ENCODE data around the gene GPR12.

Gene GPR12

GRCh38 chr13:26771796-26772195, 11.2 kb upstream of the GPR12 start:
- no peaks in the 10 kb centered on the region for H3K36me3 ChIP-seq (ENCODE audit: insufficient read depth, low read length)
- H3K4me1 ChIP-seq (ENCODE audit: control insufficient read depth, insufficient read depth, low read length): no peaks in the 10 kb centered on the region
- no peak overlapping the region for H3K9ac ChIP-seq (ENCODE audit: low read depth, low read length)
- peaks cover 3% of the 10 kb centered on the region for H3K27me3 ChIP-seq (ENCODE audit: control insufficient read depth, insufficient read depth, low read length)
- no peak overlapping the region for H3K4me3 ChIP-seq (ENCODE audit: low read length)
- H3K9me3 ChIP-seq (replicated peaks; ENCODE audit: low read length): no peaks in the 10 kb centered on the region
- no peak overlapping the region for H3K4me2 ChIP-seq (ENCODE audit: low read length)

- peaks cover 6% of the 10 kb centered on the region for H3K4me1 ChIP-seq (ENCODE audit: control insufficient read depth, insufficient read depth, low read length)
- no peak overlapping the region for H3K4me2 ChIP-seq (ENCODE audit: low read length)
- no peak overlapping the region for H3K9ac ChIP-seq (ENCODE audit: low read depth, low read length)
- H3K36me3 ChIP-seq (ENCODE audit: insufficient read depth, low read length): no peaks in the 10 kb centered on the region
- peaks cover 63% of the 10 kb centered on the region for H3K27me3 ChIP-seq (ENCODE audit: control insufficient read depth, insufficient read depth, low read length)
- no peaks in the 10 kb centered on the region for H3K9me3 ChIP-seq (replicated peaks; ENCODE audit: low read length)
- no peak overlapping the region for H3K4me3 ChIP-seq (ENCODE audit: low read length)
Observed at GRCh38 chr13:26762745-26763345, 2.3 kb upstream of the GPR12 start.

- Histone ChIP-seq H3K4me1 (ENCODE audit: control insufficient read depth, insufficient read depth, low read length) (peaks cover 6% of the 10 kb centered on the region), H3K4me2 (ENCODE audit: low read length) (no peak overlapping the region), H3K4me3 (ENCODE audit: low read length) (no peak overlapping the region), H3K9ac (ENCODE audit: low read depth, low read length) (no peak overlapping the region), H3K27me3 (ENCODE audit: control insufficient read depth, insufficient read depth, low read length) (peaks cover 76% of the 10 kb centered on the region), H3K9me3 (replicated peaks; ENCODE audit: low read length) (no peaks in the 10 kb centered on the region), H3K36me3 (ENCODE audit: insufficient read depth, low read length) (no peaks in the 10 kb centered on the region)
Observed at GRCh38 chr13:26760832-26761582, 421 bp upstream of the GPR12 start.

- Histone ChIP-seq H3K36me3 (ENCODE audit: insufficient read depth, low read length) (no peaks in the 10 kb centered on the region), H3K4me2 (ENCODE audit: low read length) (peak overlapping the region; percentile 78), H3K27me3 (ENCODE audit: control insufficient read depth, insufficient read depth, low read length) (peaks cover 71% of the 10 kb centered on the region), H3K4me1 (ENCODE audit: control insufficient read depth, insufficient read depth, low read length) (peaks cover 6% of the 10 kb centered on the region), H3K9me3 (replicated peaks; ENCODE audit: low read length) (no peaks in the 10 kb centered on the region), H3K4me3 (ENCODE audit: low read length) (no peak overlapping the region), H3K9ac (ENCODE audit: low read depth, low read length) (no peak overlapping the region)
Observed at GRCh38 chr13:26759249-26759906, 1.2 kb downstream of the GPR12 start.

GRCh38 chr13:26758496-26759157, 2.0 kb downstream of the GPR12 start:
- H3K4me1 ChIP-seq (ENCODE audit: control insufficient read depth, insufficient read depth, low read length): peaks cover 6% of the 10 kb centered on the region
- H3K36me3 ChIP-seq (ENCODE audit: insufficient read depth, low read length): no peaks in the 10 kb centered on the region
- H3K4me2 ChIP-seq (ENCODE audit: low read length): no peak overlapping the region
- no peaks in the 10 kb centered on the region for H3K9me3 ChIP-seq (replicated peaks; ENCODE audit: low read length)
- no peak overlapping the region for H3K4me3 ChIP-seq (ENCODE audit: low read length)
- H3K9ac ChIP-seq (ENCODE audit: low read depth, low read length): no peak overlapping the region
- peaks cover 65% of the 10 kb centered on the region for H3K27me3 ChIP-seq (ENCODE audit: control insufficient read depth, insufficient read depth, low read length)

GRCh38 chr13:26756961-26757360, 3.6 kb downstream of the GPR12 start:
- Histone ChIP-seq H3K4me3 (ENCODE audit: low read length) (no peak overlapping the region), H3K27me3 (ENCODE audit: control insufficient read depth, insufficient read depth, low read length) (peaks cover 61% of the 10 kb centered on the region), H3K9me3 (replicated peaks; ENCODE audit: low read length) (no peaks in the 10 kb centered on the region), H3K36me3 (ENCODE audit: insufficient read depth, low read length) (no peaks in the 10 kb centered on the region), H3K4me2 (ENCODE audit: low read length) (no peak overlapping the region), H3K4me1 (ENCODE audit: control insufficient read depth, insufficient read depth, low read length) (peaks cover 6% of the 10 kb centered on the region), H3K9ac (ENCODE audit: low read depth, low read length) (no peak overlapping the region)

DNA sequence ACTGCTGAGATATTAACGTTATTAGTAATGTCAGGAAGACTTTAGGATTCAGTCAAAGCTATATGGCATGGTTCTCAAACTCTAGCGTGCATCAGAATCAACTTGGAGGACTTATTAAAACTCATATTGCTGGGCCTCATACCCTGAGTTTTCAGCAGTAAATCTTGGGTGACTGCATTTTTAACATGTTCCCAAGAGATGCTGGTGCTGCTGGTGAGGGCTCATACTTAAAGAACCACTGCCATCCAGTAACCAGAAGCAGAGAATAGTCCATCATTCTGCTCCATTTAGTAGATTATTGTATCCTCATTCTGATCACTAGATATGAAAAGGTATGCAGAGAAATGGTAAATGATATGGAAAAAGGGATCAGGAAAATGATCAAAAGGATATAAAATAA, 7.9 kb downstream of the GPR12 start:
- Histone ChIP-seq H3K4me2 (ENCODE audit: low read length) (no peak overlapping the region), H3K27me3 (ENCODE audit: control insufficient read depth, insufficient read depth, low read length) (peaks cover 36% of the 10 kb centered on the region), H3K9me3 (replicated peaks; ENCODE audit: low read length) (no peaks in the 10 kb centered on the region), H3K4me1 (ENCODE audit: control insufficient read depth, insufficient read depth, low read length) (no peaks in the 10 kb centered on the region), H3K9ac (ENCODE audit: low read depth, low read length) (no peak overlapping the region), H3K4me3 (ENCODE audit: low read length) (no peak overlapping the region), H3K36me3 (ENCODE audit: insufficient read depth, low read length) (no peaks in the 10 kb centered on the region)

GRCh38 chr13:26749905-26750304, 10.7 kb downstream of the GPR12 start:
- H3K9me3 ChIP-seq (replicated peaks; ENCODE audit: low read length): no peaks in the 10 kb centered on the region
- H3K4me3 ChIP-seq (ENCODE audit: low read length): no peak overlapping the region
- no peak overlapping the region for H3K4me2 ChIP-seq (ENCODE audit: low read length)
- H3K9ac ChIP-seq (ENCODE audit: low read depth, low read length): no peak overlapping the region
- peaks cover 27% of the 10 kb centered on the region for H3K27me3 ChIP-seq (ENCODE audit: control insufficient read depth, insufficient read depth, low read length)
- no peaks in the 10 kb centered on the region for H3K36me3 ChIP-seq (ENCODE audit: insufficient read depth, low read length)
- no peaks in the 10 kb centered on the region for H3K4me1 ChIP-seq (ENCODE audit: control insufficient read depth, insufficient read depth, low read length)

- no peak overlapping the region for H3K4me2 ChIP-seq (ENCODE audit: low read length)
- H3K27me3 ChIP-seq (ENCODE audit: control insufficient read depth, insufficient read depth, low read length): peaks cover 33% of the 10 kb centered on the region
- no peak overlapping the region for H3K9ac ChIP-seq (ENCODE audit: low read depth, low read length)
- no peak overlapping the region for H3K4me3 ChIP-seq (ENCODE audit: low read length)
- H3K4me1 ChIP-seq (ENCODE audit: control insufficient read depth, insufficient read depth, low read length): no peaks in the 10 kb centered on the region
- H3K36me3 ChIP-seq (ENCODE audit: insufficient read depth, low read length): no peaks in the 10 kb centered on the region
- no peaks in the 10 kb centered on the region for H3K9me3 ChIP-seq (replicated peaks; ENCODE audit: low read length)
Observed at GRCh38 chr13:26749285-26749684, 11.3 kb downstream of the GPR12 start.

GRCh38 chr13:26747706-26748105, 12.9 kb downstream of the GPR12 start:
- no peak overlapping the region for H3K9ac ChIP-seq (ENCODE audit: low read depth, low read length)
- H3K27me3 ChIP-seq (ENCODE audit: control insufficient read depth, insufficient read depth, low read length): peaks cover 37% of the 10 kb centered on the region
- H3K4me3 ChIP-seq (ENCODE audit: low read length): no peak overlapping the region

DNA sequence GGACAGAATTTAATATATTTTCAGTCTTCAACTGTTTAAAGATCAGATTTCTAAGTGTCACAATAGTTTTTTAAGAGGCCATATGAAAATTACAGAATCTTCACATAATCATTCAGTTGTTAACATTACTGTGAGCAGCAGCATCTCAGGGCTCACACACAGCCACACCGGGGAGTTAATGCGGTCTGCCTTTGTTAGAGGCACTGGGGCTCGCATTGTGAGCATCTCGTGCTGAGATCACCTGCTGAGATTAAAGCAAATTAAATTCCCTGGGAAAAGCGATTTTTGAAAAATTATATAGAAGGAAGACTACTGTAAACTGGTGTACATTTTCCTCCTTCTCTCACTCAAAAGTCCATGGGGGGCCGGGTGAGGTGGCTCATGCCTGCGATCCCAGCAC, 16.6 kb downstream of the GPR12 start:
- no peak overlapping the region for H3K4me3 ChIP-seq (ENCODE audit: low read length)
- H3K4me1 ChIP-seq (ENCODE audit: control insufficient read depth, insufficient read depth, low read length): no peaks in the 10 kb centered on the region
- no peaks in the 10 kb centered on the region for H3K36me3 ChIP-seq (ENCODE audit: insufficient read depth, low read length)
- H3K9me3 ChIP-seq (replicated peaks; ENCODE audit: low read length): no peaks in the 10 kb centered on the region
- peaks cover 35% of the 10 kb centered on the region for H3K27me3 ChIP-seq (ENCODE audit: control insufficient read depth, insufficient read depth, low read length)
- H3K9ac ChIP-seq (ENCODE audit: low read depth, low read length): no peak overlapping the region
- H3K4me2 ChIP-seq (ENCODE audit: low read length): no peak overlapping the region

More at GRCh38 chr13:26747706-26748105, 12.9 kb downstream of the GPR12 start:
- Histone ChIP-seq H3K9me3 (replicated peaks; ENCODE audit: low read length) (no peaks in the 10 kb centered on the region), H3K4me1 (ENCODE audit: control insufficient read depth, insufficient read depth, low read length) (no peaks in the 10 kb centered on the region), H3K4me2 (ENCODE audit: low read length) (no peak overlapping the region), H3K36me3 (ENCODE audit: insufficient read depth, low read length) (no peaks in the 10 kb centered on the region)
